ENCODE measurements around the gene PARL. TPM values are rescaled to one million over a fixed set of nuclear protein-coding genes. Genes with fewer than 3 reads are reported as not detected.

The PARL gene
- total and polyA plus RNA-seq, 9 of the 15 experiments (the other 6 are each of a cell fraction or from before 2014, with no cell fraction given) = 39.5 to 82.4 (median 57.4) TPM

DNA sequence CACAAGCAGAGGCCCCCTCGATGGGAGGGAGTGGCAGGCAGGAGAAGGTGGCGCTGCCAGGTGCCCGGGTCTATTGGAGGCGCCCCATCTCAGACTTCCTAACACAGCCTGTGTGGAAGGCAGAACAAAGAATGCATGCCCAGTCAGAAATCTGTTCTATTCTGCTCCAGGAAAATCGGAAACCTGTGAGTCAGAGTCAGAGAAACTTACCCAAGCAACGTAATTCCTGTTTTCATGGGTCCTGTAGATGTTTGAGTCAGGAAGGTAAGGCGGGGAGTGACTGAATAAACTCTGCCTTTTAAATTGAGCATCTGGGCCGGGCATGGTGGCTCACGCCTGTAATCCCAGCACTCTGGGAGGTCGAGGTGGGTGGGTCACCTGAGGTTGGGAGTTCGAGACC lies 73.0 kb downstream of the PARL start:
- Histone ChIP-seq H3K9me1 (ENCODE audit: control insufficient read depth, insufficient read depth, low read length) (no peaks in the 10 kb centered on the region), H3K79me2 (ENCODE audit: control insufficient read depth, insufficient read depth, low read length) (no peaks in the 10 kb centered on the region), H3K36me3 (ENCODE audit: control insufficient read depth, insufficient read depth, low read length) (peaks cover 47% of the 10 kb centered on the region), H3K4me3 (no peak overlapping the region), H2AFZ (ENCODE audit: low read depth, low read length) (no peak overlapping the region), H3K9ac (ENCODE audit: insufficient read depth in 1 of 2, low read depth in 2 of 2, low read length in 2 of 2) (no peak overlapping the region), H3K9me3 (replicated peaks; ENCODE audit: control insufficient read depth, insufficient read depth, low read depth, low read length) (no peaks in the 10 kb centered on the region), H3K4me1 (replicated peaks in 1 of 2; ENCODE audit: control insufficient read depth in 2 of 2, insufficient read depth in 2 of 2, low read length in 2 of 2) (no peaks in the 10 kb centered on the region; a peak in 1 of 5 replicates), H3K27me3 (ENCODE audit: control insufficient read depth in 2 of 2, insufficient read depth in 2 of 2, low read length in 2 of 2) (no peaks in the 10 kb centered on the region), H3K4me2 (ENCODE audit: insufficient read depth, low read length) (no peak overlapping the region), H3K27ac (ENCODE audit: extremely low read depth, low read depth, low read length) (no peak overlapping the region), H4K20me1 (replicated peaks; ENCODE audit: control insufficient read depth, insufficient read depth, low read length) (no peaks in the 10 kb centered on the region)
- 90% methylated on average over 9 of the region's 11 CpGs for WGBS (ENCODE audit: insufficient coverage, low coverage, missing lambda C conversion rate)
- intact Hi-C loops (cut with micrococcal nuclease) = no loop called here
- no peak for ATAC-seq
- no peak for TF ChIP-seq ZNF253 (CRISPR knock-in tag; conservative IDR thresholded peaks at IDR 0.05)
- no peak for TF ChIP-seq XRCC4 (IDR thresholded peaks at IDR 0.05; ENCODE audit: extremely low read depth, insufficient read depth, insufficient read length)
- no peak for TF ChIP-seq RUNX1 (IDR thresholded peaks at IDR 0.05; ENCODE audit: low read depth)
- no peak for TF ChIP-seq ESRRA (IDR thresholded peaks at IDR 0.05; ENCODE audit: borderline replicate concordance, low read depth)
- TF ChIP-seq, protein P1, sequence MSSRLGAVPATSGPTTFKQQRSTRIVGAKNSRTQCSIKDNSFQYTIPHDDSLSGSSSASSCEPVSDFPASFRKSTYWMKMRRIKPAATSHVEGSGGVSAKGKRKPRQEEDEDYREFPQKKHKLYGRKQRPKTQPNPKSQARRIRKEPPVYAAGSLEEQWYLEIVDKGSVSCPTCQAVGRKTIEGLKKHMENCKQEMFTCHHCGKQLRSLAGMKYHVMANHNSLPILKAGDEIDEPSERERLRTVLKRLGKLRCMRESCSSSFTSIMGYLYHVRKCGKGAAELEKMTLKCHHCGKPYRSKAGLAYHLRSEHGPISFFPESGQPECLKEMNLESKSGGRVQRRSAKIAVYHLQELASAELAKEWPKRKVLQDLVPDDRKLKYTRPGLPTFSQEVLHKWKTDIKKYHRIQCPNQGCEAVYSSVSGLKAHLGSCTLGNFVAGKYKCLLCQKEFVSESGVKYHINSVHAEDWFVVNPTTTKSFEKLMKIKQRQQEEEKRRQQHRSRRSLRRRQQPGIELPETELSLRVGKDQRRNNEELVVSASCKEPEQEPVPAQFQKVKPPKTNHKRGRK (tag; IDR thresholded peaks at IDR 0.05) = no peak
- no peak for TF ChIP-seq TRIM24 (IDR thresholded peaks at IDR 0.05)
- TF ChIP-seq, protein P2, sequence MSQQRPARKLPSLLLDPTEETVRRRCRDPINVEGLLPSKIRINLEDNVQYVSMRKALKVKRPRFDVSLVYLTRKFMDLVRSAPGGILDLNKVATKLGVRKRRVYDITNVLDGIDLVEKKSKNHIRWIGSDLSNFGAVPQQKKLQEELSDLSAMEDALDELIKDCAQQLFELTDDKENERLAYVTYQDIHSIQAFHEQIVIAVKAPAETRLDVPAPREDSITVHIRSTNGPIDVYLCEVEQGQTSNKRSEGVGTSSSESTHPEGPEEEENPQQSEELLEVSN (IDR thresholded peaks at IDR 0.05; ENCODE audit: borderline replicate concordance in 1 of 2, extremely low read depth in 1 of 2, insufficient read depth in 1 of 2, insufficient read length in 1 of 2, low read depth in 1 of 2, low read length in 1 of 2, poor library complexity in 1 of 2, severe bottlenecking in 1 of 2) = no peak
- TF ChIP-seq CXXC5 (CRISPR knock-in tag; IDR thresholded peaks at IDR 0.05) = no peak
- TF ChIP-seq FOXK2 (conservative IDR thresholded peaks at IDR 0.05 in 1 of 2, IDR thresholded peaks at IDR 0.05 in 1 of 2; ENCODE audit: low read depth in 2 of 2) = no peak
- TF ChIP-seq, protein P3, sequence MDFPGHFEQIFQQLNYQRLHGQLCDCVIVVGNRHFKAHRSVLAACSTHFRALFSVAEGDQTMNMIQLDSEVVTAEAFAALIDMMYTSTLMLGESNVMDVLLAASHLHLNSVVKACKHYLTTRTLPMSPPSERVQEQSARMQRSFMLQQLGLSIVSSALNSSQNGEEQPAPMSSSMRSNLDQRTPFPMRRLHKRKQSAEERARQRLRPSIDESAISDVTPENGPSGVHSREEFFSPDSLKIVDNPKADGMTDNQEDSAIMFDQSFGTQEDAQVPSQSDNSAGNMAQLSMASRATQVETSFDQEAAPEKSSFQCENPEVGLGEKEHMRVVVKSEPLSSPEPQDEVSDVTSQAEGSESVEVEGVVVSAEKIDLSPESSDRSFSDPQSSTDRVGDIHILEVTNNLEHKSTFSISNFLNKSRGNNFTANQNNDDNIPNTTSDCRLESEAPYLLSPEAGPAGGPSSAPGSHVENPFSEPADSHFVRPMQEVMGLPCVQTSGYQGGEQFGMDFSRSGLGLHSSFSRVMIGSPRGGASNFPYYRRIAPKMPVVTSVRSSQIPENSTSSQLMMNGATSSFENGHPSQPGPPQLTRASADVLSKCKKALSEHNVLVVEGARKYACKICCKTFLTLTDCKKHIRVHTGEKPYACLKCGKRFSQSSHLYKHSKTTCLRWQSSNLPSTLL (IDR thresholded peaks at IDR 0.05) = no peak
- TF ChIP-seq E2F3 (CRISPR knock-in tag; IDR thresholded peaks at IDR 0.05) = no peak
- TF ChIP-seq PTBP1 (IDR thresholded peaks at IDR 0.05; ENCODE audit: low read depth, low read length) = no peak
- TF ChIP-seq ETV6 (IDR thresholded peaks at IDR 0.05; ENCODE audit: borderline replicate concordance in 1 of 2, low read depth in 2 of 2, low read length in 1 of 2) = no peak
- no peak for TF ChIP-seq ETV6 (CRISPR knock-in tag; IDR thresholded peaks at IDR 0.05; ENCODE audit: borderline replicate concordance)
- no peak for TF ChIP-seq STAG1 (CRISPR knock-in tag; IDR thresholded peaks at IDR 0.05; ENCODE audit: borderline replicate concordance)
- no peak for DNase-seq (ENCODE audit: extremely low read depth in 1 of 4, low spot score in 3 of 4)
- no peak for FAIRE-seq
- in situ Hi-C loops (cut with MboI) = no loop called here
- POLR2A ChIA-PET = no interaction called here
- BruUV-seq (replicated peaks) = no TSS peak
- CTCF ChIA-PET (ENCODE audit: low intra/inter-chr PET ratio) = no interaction called here
